Psoas muscle (tissue), 8 donors: Measurements from ENCODE around the gene C2CD2. TPM values are rescaled to one million over a fixed set of nuclear protein-coding genes. Genes with fewer than 3 reads are reported as not detected.

Experiments used
- ATAC-seq, 4 donors: fragments of 200-7000 bp; cut with Tn5 transposase; one replicate each; pipeline ENCODE4 v1.9.1; 2020; ENCODE audit warnings: moderate library complexity in 3 of 4, mild to moderate bottlenecking in 2 of 4
- DNase-seq, 2 donors: peaks; one replicate each; pipeline ENCODE4 v3.0.0-alpha.2; 2020
- H3K27ac ChIP-seq: fragments of 200-600 bp; one replicate; pipeline ENCODE4 v1.8.0; 2022
- H3K27me3 ChIP-seq, 3 donors: fragments of 200-600 bp in 1 of 3; one replicate each; pipeline versions ENCODE4 v1.6.1 to v1.8.0; 2013 to 2022; ENCODE audit warnings: low read length in 2 of 3, mild to moderate bottlenecking in 2 of 3, moderate library complexity in 1 of 3; ENCODE audit not compliant: insufficient read depth in 3 of 3
- H3K36me3 ChIP-seq, 2 donors: fragments of 200-600 bp in 1 of 2; one replicate each; pipeline versions ENCODE4 v1.6.1 to v1.8.0; 2013 to 2022; ENCODE audit warnings: low read depth in 1 of 2, mild to moderate bottlenecking in 1 of 2, moderate library complexity in 1 of 2; ENCODE audit not compliant: insufficient read depth in 1 of 2
- H3K4me1 ChIP-seq: fragments of 200-600 bp; one replicate; pipeline ENCODE4 v1.8.0; 2022
- H3K4me3 ChIP-seq: fragments of 200-600 bp; one replicate; pipeline ENCODE4 v1.8.0; 2022; ENCODE audit warnings: mild to moderate bottlenecking
- H3K9me3 ChIP-seq: fragments of 200-600 bp; one replicate; pipeline ENCODE4 v1.8.0; 2022
- WGBS, 3 donors: extraction: QIAGEN DNeasy Blood & Tissue Kit; methylation state at CpG; one replicate each; pipeline versions ENCODE4 v1.1.6 to v1.1.7; 2013; 5-methylcytosine and 5-hydroxymethylcytosine counted together
- intact Hi-C, 2 donors: fragments of 100-400 bp; cut with DNase I; formaldehyde crosslinking; loops; one replicate each; pipeline versions ENCODE4 v1.11.0 to v1.14.2; 2022
- polyA plus RNA-seq, 3 donors: library from polyadenylated mRNA; stranded (reverse); fragments of 200-250 nt; gene quantifications; one replicate each; pipeline ENCODE4 v1.2.3, GENCODE V29; 2013
- total RNA-seq, 4 donors: library from RNA; stranded (reverse); fragmentation: NEBNext Ultra II Directional in 2 of 4; extraction: Animal tissue kit (Norgen Biotek cat#: 25700) in 2 of 4; gene quantifications; one replicate each; pipeline versions ENCODE4 v1.2.1 to v1.2.4, GENCODE V29; 2021 to 2023
- TF ChIP-seq, protein P1 (sequence below): fragments of 200-600 bp; IDR thresholded peaks from one replicate; pipeline ENCODE4 v1.8.0; 2022; ENCODE audit warnings: antibody characterized with exemption
- donor health status: healthy with polysubstance abuse.
- donor health status: DM: no; HTN: no; CAD: no; lungs with moderate emphysema.
- donor health status: Bipolar disorder and iron deficiency.
- donor health status: healthy.
- donor health status: DM: yes; HTN: yes; CAD: no.
- donor health status: DM: no; HTN: no; CAD: no.
- donor health status: DM: no; HTN: no; CAD: no.
- donor health status: DM: yes; HTN: yes; CAD: no.

Gene C2CD2
- total and polyA plus RNA-seq, 7 donors: 1.6 to 6.6 (median 3.2) TPM

DNA sequence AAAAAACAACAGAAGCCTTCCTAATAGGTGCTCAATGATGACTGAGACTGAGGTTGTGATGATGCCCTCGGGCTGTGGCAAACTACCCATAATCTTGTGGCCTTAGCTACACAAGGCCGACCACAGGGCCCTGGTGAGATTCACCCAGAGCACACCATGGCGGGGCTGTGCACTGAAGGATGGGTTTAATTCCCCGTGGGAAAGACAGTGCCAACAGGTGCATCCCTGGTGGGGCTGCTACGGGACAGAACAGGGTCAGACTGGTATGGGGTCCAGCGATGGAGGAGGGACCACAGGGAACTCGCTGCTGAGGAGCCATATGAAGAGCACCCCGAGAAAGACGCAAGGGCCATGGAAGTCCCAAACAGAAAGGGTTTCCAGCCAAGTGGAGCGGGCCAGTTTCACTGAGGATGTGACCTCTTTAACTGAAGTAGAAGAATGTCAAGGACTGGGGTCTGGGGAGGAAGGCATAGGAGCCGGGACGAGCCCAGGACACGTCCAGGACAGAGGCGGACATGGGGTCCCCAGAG lies 96.0 kb downstream of the C2CD2 start:
- intact Hi-C loops: no loop called here
- H3K36me3 ChIP-seq: peaks cover 0 to 56% of the 10 kb centered on the region in 2 donors
- H3K4me1 ChIP-seq: no peaks in the 10 kb centered on the region
- WGBS, 3 donors: 94 to 98% (median 97%) methylated on average over 14 of the region's 14 CpGs
- TF ChIP-seq, protein P1, sequence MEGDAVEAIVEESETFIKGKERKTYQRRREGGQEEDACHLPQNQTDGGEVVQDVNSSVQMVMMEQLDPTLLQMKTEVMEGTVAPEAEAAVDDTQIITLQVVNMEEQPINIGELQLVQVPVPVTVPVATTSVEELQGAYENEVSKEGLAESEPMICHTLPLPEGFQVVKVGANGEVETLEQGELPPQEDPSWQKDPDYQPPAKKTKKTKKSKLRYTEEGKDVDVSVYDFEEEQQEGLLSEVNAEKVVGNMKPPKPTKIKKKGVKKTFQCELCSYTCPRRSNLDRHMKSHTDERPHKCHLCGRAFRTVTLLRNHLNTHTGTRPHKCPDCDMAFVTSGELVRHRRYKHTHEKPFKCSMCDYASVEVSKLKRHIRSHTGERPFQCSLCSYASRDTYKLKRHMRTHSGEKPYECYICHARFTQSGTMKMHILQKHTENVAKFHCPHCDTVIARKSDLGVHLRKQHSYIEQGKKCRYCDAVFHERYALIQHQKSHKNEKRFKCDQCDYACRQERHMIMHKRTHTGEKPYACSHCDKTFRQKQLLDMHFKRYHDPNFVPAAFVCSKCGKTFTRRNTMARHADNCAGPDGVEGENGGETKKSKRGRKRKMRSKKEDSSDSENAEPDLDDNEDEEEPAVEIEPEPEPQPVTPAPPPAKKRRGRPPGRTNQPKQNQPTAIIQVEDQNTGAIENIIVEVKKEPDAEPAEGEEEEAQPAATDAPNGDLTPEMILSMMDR: no peak
- no peaks in the 10 kb centered on the region for H3K27me3 ChIP-seq
- H3K27ac ChIP-seq: no peak overlapping the region
- H3K9me3 ChIP-seq: no peaks in the 10 kb centered on the region
- DNase-seq (no peak), ATAC-seq (no peak)
- no peak overlapping the region for H3K4me3 ChIP-seq

DNA sequence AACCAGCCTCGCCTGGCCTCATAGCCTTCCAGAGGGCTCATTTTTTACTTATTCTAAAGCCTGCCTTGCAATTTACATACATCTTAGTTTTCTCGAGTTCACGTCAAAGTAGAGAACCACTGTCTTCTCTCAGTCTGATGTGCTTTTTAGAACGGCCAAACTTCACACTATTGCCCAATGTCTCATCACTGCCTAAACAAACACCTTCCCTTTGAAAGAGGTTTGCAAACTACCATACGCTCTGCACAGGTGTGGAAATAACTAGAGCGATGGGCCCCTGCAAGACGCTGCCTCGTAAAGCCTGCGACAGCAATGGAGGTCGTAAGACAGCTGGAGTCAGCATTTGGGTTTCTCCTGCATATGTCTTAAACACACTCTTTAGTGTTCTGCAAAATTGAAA lies 97.2 kb downstream of the C2CD2 start:
- DNase-seq: no peak
- H3K4me3 ChIP-seq: no peak overlapping the region
- H3K27me3 ChIP-seq: no peaks in the 10 kb centered on the region
- H3K9me3 ChIP-seq: no peaks in the 10 kb centered on the region
- intact Hi-C loops: no loop called here
- peaks cover 0 to 65% of the 10 kb centered on the region in 2 donors for H3K36me3 ChIP-seq
- TF ChIP-seq, protein P1: no peak
- WGBS, 3 donors: 83 to 91% (median 89%) methylated on average over 10 of the region's 10 CpGs
- ATAC-seq: no peak
- no peak overlapping the region for H3K27ac ChIP-seq
- no peaks in the 10 kb centered on the region for H3K4me1 ChIP-seq

GRCh38 chr21:41854426-41854995 lies 99.3 kb downstream of the C2CD2 start:
- no peak for DNase-seq
- H3K27me3 ChIP-seq: no peaks in the 10 kb centered on the region
- H3K4me1 ChIP-seq: no peaks in the 10 kb centered on the region
- intact Hi-C loops: no loop called here
- H3K4me3 ChIP-seq: no peak overlapping the region
- ATAC-seq: no peak
- peaks cover 0 to 61% of the 10 kb centered on the region in 2 donors for H3K36me3 ChIP-seq
- TF ChIP-seq, protein P1: no peak
- no peaks in the 10 kb centered on the region for H3K9me3 ChIP-seq
- no peak overlapping the region for H3K27ac ChIP-seq
- 94 to 98% (median 96%) methylated on average over 31 of the region's 31 CpGs for WGBS, 3 donors

DNA sequence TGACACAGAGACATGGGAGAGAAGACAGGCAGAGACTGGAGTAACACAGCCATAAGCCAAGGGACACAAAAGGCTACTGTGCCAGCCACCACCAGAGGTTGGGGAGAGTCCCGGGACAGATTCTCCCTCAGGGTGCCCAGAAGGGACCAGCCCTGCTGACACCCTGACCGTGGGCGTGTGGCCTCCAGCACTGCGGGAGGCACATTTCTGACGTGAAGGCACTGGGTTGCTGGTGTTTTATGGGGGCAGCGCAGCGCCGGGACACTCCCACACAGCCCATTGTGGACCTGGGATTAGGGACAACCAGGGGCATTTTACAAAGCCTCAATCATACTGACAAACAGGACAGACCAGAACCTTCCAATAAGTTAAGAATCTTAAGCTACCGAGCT lies 100.9 kb downstream of the C2CD2 start:
- DNase-seq: no peak
- no peak for ATAC-seq
- WGBS, 3 donors: 91 to 93% (median 93%) methylated on average over 9 of the region's 9 CpGs
- H3K4me1 ChIP-seq: no peaks in the 10 kb centered on the region
- H3K4me3 ChIP-seq: no peak overlapping the region
- no peaks in the 10 kb centered on the region for H3K9me3 ChIP-seq
- intact Hi-C loops: no loop called here
- peaks cover 0 to 55% of the 10 kb centered on the region in 2 donors for H3K36me3 ChIP-seq
- no peaks in the 10 kb centered on the region for H3K27me3 ChIP-seq
- H3K27ac ChIP-seq: no peak overlapping the region
- TF ChIP-seq, protein P1: no peak
